Stimulated activated CD4-positive, alpha-beta T cell treated with anti-CD3 and anti-CD28 coated beads, Interleukin-12 subunit alpha, Interleukin-12 subunit beta, amount 100 ng/mL, for 48 hours (primary cell): ENCODE data around the gene IGF2BP3.
"Not testable (repeated sequence)": the region's sequence is repeated elsewhere in the genome, so short reads cannot be mapped to it uniquely, and the experiment has no call there.

ENCODE experiments used
- DNase-seq, 3 donors: peaks; one replicate each; pipeline ENCODE4 v3.0.0-alpha.2; 2020; ENCODE audit warnings: low read depth in 2 of 3, low spot score in 1 of 3

Gene IGF2BP3

GRCh38 chr7:23470330-23471105, at the start of gene IGF2BP3:
IGF2BP3 (minus strand) TSS chr7:23470491; CDS start chr7:23470110, 381 bp downstream.
- DNase-seq = peak in 1 of 3 donors; percentile 33

DNA sequence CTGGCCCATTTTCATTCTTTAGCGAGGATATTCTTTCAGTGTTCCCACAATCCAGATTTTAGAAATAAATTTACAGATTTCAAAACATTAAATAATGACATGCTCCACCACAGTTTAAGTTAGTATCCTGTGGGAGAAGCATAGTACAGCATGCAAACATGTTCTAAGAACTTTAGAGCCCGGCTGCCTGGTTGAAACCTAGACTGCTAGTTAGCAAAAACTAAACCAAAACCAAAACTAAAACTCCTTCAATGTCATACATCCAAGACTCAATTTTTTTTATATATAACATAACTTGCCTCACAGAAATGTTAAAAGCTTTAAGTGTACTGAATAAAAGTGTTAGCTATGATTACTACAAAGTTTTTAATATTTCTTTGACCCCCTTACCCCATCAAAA, 44.5 kb upstream of the IGF2BP3 start:
- peak in 1 of 3 donors; percentile 15 for DNase-seq

DNA sequence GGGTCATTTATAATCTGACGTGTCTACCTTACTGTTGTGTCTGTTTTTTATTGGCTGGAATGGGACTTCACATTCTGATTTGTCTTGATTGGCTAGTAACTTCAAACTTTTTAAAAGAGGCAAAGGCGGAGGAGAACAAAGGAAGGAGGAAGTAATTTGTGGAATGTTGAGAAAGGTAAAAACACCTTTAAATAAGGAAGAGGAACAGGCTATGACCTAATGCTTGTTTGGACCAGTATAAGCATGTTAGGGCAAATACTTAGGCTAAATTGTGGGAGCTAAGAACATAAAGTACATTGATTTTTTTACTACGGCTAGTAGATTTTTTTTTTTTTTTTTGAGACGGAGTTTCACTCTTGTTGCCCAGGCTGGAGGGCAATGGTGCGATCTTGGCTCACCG, 43.5 kb upstream of the IGF2BP3 start:
- not testable (repeated sequence) for DNase-seq

DNA sequence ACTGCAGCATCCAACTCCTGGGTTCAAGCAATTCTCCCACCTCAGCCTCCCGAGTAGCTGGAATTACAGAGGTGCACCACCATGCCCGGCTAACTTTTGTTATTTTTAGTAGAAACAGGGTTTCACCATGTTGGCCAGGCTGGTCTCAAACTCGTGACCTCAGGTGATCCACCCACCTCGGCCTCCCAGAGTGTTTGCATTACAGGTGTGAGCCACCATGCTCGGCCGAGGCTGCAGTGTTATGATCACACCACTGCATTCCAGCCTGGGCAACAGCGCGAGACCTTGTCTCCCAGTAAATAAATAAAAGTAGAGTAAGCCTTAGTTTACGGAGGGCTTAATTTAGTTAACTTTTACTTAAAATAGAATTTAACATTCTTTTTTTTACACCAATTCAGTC, 23.7 kb upstream of the IGF2BP3 start:
- DNase-seq = no peak

DNA sequence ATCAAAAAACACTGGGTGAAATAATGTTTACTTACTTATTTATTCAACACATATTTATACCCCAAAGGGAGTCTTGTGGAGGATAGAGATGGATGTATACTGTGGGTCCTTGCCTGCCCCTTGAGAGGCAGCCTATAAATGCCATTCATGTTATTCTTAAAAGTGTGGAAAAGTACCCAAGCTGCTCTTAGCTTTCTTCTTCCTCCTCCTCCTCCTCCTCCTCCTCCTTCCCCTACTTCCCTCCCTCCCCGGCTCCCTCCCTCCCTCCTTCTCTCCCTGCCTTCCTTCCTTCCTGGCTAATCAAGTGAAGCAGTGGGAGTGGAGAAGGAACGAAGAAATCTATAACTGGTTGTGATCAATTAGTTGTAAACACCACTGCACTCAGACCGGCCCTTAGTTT, 21.2 kb upstream of the IGF2BP3 start:
- DNase-seq = no peak

DNA sequence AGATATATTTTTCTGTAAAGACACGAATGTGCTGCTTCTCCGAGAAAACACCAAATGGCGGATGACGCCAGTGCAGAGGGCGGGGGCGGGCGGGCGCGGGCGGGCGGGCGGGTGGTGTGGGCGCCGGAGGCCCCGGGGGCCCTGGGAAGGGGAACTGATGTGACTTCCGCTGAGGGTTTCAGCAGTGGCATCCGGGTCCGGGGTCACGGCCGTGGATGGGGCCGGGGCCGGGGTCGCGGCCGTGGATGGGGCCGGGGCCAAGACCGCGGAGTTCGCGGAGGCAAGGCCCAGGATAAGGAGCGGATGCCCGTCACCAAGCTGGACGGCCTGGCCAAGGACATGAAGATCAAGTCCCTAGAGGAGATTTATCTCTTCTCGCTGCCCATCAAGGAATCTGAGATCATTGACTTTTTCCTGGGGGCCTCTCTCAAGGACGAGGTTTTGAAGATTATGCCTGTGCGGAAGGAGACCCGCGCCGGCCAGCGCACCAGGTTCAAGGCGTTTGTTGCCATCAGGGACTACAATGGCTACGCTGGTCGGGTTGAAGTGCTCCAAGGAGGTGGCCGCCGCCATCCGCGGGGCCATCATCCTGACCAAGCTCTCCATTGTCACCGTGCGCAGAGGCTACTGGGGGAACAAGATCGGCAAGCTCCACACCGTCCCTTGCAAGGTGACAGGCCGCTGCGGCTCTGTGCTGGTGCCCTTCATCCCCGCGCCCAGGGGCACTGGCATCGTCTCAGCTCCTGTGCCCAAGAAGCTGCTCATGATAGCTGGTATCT, 20.3 kb upstream of the IGF2BP3 start:
- DNase-seq = no peak

DNA sequence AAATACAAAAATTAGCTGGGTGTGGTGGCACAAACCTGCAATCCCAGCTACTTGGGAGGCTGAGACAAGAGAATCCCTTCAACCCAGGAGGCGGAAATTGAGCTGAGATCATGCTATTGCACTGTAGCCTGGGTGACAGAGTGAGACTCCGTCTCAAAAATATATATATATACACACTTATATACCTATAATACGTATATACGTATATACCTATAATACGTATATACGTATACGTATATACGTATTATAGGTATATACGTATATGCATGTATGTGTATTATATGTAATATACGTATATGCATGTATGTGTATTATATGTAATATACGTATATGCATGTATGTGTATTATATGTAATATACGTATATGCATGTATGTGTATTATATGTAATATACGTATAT, 18.4 kb upstream of the IGF2BP3 start:
- not testable (repeated sequence) for DNase-seq

DNA sequence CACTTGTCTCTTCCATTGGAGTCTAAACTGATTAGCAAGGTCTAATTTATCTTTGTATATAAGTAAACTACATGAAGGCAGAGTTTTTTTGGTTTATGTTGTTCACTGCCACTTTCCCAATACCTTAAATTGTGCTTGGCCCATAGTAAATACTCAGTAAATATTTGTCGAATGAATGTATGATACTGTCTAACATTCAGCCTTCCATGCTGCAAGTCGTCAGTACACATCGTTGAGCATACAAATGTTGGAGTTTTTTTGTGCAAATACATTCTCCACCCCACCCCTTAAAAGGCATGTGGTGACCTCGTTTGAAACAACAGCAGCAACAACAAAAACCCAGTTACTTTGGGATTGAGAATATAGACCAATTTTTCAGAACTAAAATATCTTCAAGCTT, 17.4 kb upstream of the IGF2BP3 start:
- no peak for DNase-seq

DNA sequence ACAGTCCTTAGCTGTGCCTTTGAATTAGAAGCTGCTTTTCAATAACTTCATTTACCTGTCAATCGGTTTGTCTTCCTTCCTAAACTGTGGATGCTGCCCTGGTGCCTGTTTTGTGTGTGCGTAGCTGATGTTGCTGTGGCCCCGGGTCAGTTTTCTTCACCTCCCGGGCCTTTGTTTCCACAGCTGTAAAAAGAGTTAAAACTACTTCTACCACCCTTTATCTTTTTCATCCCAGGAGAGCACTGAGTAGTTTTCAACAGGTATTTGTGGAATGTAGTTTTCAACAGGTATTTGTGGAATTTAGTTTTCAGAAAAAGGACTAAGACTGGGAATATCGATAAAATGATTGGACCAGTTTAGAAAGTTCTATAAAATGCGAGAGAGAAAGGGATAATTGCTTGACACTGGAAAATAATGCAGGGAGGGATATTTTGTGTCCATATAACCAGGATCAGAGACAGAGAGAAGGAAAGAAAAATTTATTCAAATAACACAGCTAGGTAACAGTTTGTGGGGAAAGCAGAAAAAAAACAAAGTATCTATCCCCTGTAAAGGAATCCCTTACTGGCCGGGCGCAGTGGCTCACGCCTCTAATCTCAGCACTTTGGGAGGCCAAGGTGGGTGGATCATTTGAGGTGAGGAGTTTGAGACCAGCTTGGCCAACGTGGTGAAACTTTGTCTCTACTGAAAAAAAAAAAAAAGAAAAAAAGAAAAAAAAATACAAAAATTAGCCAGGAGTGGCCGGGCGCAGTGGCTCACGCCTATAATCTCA, 15.9 kb upstream of the IGF2BP3 start:
- no peak for DNase-seq

GRCh38 chr7:23482686-23483085, 12.4 kb upstream of the IGF2BP3 start:
- DNase-seq = no peak

DNA sequence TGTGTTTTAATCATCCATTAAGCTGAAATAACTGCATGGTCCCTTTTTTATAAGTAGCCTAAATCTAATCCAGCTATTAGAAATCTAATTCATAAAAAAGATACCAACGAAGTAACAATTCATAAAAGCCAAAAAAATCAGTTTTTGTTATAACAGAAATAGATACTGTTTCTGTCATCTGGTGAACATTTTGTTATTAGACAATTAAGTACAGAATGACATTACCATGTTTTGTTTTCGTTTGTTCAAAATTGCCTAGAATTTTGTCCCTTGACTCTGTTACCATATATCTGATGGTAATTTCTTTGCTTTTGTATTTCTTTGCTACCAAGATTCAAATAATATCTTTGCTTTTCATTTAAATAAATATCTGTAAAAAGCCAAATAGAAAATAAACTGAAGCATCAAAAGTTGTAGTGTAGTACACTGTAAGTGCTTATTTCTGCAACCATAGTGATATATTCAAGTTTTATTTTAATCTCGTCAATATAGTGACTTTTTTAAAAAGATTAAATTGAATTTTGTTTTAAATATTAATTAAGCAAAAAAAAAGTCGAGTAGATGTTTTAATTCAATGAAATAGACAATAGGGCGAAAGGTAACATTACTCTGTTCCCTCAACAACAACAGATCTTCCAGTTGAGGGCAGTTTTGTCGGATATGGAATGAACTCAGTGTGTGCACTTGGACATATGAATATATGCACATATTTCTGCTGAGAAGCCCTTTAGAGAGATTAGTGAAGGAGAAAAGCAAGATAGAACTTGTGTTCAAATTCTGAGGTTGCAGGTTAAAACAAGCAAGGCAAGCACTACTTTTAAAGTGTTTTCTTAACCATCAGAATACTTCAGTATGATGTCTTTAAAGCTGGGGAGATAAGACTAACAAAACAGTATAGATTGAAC, 7.9 kb upstream of the IGF2BP3 start:
- DNase-seq = no peak

GRCh38 chr7:23477157-23477499, 6.8 kb upstream of the IGF2BP3 start:
- no peak for DNase-seq

DNA sequence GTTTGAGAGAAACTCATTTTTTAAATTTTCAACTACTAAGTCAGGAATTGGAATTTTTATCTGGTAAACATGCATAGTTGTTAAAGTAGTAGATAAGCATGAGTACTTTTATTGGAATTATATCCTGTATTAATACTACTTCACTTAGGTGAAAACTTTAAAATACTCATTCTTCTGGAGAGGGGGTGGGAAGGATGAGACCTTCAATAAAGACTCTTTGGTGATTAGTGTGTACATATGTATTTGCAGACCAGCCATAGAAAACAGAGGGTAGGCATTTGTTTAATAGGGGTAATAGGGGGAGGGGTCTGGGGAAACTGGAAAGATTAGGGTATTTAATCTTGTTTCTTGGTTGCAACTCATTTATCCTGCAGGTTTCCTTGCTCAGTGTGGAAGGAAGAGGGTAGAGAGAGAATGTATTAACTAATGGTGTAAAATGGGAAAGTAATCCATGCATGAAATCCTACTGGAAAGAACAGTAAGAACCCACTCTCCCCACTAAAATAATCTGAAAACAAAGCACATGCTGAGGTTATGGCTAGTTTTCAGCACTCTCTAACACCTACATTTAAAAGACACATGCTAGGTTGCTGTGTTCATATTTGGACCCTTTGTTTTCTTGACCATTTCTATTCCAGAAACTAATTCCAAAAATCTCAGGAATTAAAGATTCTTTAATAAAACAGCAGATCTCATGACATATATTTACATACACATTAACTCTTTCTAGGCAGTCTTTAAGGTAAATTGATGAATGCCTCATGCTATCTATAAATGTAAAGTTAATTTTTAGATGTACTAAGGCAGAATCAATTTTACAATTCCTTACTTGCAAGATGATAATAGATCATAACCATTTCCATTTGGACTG, 6.2 kb upstream of the IGF2BP3 start:
- no peak for DNase-seq

GRCh38 chr7:23475576-23475839, 5.2 kb upstream of the IGF2BP3 start:
- DNase-seq = no peak

DNA sequence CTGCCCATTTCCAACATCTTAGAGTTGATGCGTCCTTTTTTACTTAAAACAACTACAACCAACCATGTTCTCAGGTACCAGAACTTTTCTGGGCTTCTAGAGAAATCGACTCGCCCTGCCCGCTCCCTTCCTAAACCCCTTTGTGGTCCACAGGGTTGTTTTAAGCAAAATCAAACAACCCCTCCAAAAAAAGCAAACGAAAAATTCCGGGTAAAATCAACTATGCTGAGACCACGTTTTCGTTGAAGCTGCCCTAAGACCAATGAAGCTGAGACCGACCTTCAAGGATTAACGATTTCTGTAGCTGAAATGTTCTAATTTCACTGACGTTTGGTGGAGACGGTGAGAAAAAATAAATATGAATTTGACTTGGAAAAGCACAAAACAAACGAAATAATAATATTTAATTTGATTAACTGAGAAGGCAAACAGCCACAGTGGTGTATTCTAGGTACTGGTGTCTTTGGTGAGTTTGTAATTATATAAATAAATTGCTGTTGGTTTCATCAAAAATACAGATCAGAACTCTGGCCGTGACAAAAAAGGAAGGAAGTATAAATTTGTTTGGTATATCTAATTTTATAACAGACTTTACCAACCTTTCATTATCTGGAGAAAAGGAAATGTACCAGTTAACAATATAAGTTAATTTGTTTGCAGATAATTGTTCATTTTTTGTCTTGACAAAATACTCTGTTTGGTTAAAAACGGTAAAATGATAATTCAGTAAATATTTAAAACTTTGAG, 4.7 kb upstream of the IGF2BP3 start:
- no peak for DNase-seq

DNA sequence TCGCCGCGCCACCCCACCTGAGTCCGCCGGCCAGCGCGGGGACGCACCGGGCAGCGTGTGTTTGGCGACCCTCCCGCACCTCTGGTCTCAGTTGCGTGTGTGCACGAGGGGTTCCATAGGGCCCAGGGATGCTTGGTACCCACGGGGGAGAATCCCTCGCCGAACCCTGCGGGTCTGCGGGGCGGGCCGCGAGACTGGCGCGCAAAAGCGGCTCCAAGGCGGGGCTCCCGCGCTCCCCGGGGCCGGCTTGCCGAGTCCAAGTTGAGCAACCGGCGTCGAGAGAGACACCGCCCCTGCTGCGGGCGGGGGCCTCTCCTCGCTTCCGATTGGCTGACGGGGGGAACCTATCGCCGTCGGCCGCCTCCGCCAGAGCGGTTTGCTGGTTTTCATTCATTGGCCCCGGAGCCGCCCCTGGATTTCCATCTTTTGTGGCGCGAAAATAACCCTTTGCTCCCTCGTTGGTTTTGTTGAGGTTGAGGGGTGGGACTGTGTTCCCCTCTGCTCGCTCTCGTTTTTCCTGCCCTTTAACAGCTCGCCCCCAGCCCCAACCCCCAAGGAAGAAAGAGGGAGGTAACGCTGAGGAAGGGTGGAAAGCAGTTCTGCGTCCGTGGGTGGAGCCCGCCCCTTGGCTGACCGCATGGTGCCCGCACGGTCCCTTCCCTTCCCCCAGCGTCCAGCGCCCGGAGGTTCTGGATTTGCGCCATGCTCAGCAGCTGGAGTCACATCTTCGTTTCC, 4.0 kb upstream of the IGF2BP3 start:
- DNase-seq = peak; percentile 66 to 81 (median 78)

DNA sequence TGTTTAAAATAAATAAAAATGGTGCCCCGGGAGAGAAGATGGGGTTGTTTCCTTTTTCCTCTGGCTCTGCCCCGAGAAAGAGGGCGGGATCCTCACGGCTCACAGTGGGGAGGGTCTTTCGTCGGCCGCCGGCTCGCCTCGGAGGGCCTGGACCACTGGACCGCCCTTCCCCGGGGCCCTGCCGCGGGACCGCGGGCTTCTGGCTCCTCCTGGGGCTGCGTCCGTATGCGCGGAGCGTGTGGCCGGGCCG, 3.5 kb upstream of the IGF2BP3 start:
- DNase-seq = no peak

DNA sequence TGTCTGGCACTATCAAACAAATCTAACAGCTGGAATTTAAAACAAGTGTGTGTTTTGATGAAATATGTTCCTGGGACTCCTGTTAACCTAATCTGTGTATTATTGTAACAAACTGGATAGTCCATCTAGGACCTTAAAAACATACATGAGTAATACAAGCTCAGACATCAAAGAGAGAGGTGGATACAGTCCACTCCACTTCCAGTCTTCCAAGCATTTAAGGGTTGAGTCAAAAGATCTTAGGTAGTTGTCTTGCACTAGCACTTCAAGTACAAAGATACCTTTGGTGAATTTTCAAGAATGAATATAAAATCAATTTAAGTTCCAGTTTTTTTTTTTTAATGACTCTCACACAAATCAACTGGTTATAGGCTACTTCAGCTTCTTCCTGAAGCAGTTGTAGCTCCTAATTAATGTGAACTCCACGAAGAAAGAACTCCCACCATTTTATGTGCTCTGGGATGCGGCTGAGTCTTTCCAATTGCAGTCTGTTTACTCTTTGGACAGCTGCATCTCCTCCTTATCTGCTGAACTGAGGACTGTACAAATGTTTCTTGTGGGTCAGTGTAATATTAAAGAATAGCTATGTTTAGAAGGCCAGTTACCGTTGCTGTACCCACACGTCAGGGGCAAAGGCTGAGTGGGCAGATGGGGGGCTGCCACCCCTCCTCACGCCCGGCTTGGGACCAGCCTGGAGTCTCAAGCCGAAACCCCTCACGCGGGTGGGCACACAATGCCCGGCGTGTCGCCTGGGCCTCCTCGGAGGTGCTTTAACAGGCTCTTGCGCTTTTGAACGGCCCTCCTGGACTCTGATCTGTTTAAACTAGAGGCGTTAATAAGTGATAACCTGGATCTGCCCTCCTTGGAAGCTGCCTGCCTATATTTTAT, 2.9 kb upstream of the IGF2BP3 start:
- no peak for DNase-seq
